C4-2B (cell line): ENCODE measurements around the gene CHTF18.
"Not testable (repeated sequence)": the region's sequence is repeated elsewhere in the genome, so short reads cannot be mapped to it uniquely, and the experiment has no call there.

ENCODE experiments used
- H3K27ac ChIP-seq: fragments of 450-650 bp; 2 replicates; pipeline ENCODE4 v1.5.1; 2017
- ZFX ChIP-seq: fragments of 450-650 bp; IDR thresholded peaks from 2 replicates; pipeline ENCODE4 v1.6.1; 2017
- TF ChIP-seq, protein P1 (sequence below): fragments of 450-650 bp; conservative IDR thresholded peaks from 2 replicates; pipeline ENCODE4 v1.5.1; 2017; ENCODE audit warnings: mild to moderate bottlenecking

The CHTF18 gene

GRCh38 chr16:745739-746138, 42.7 kb upstream of the CHTF18 start:
- no peak overlapping the region for H3K27ac ChIP-seq

DNA sequence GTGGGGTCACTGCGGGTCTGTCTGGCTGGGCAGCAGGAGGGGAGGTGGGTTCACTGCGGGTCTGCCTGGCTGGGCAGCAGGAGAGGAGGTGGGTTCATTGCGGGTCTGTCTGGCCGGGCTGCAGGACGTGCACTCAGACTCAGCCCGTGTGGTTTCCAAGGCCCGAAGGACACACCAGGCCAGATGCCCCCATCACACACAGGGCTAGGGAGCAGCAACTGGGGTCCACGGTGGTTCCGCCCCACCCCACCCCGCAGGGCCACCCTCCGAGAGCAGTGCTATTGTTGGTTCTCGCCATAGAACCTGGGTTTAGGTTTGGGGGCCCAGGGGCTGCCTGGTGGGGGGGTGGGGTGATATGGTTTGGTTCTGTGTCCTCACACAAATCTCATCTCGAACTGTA, 41.8 kb upstream of the CHTF18 start:
- no peak overlapping the region for H3K27ac ChIP-seq
- TF ChIP-seq, protein P1, sequence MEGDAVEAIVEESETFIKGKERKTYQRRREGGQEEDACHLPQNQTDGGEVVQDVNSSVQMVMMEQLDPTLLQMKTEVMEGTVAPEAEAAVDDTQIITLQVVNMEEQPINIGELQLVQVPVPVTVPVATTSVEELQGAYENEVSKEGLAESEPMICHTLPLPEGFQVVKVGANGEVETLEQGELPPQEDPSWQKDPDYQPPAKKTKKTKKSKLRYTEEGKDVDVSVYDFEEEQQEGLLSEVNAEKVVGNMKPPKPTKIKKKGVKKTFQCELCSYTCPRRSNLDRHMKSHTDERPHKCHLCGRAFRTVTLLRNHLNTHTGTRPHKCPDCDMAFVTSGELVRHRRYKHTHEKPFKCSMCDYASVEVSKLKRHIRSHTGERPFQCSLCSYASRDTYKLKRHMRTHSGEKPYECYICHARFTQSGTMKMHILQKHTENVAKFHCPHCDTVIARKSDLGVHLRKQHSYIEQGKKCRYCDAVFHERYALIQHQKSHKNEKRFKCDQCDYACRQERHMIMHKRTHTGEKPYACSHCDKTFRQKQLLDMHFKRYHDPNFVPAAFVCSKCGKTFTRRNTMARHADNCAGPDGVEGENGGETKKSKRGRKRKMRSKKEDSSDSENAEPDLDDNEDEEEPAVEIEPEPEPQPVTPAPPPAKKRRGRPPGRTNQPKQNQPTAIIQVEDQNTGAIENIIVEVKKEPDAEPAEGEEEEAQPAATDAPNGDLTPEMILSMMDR: no peak
- no peak for TF ChIP-seq ZFX

More at GRCh38 chr16:745739-746138, 42.7 kb upstream of the CHTF18 start:
- TF ChIP-seq, protein P1: no peak
- no peak for TF ChIP-seq ZFX

DNA sequence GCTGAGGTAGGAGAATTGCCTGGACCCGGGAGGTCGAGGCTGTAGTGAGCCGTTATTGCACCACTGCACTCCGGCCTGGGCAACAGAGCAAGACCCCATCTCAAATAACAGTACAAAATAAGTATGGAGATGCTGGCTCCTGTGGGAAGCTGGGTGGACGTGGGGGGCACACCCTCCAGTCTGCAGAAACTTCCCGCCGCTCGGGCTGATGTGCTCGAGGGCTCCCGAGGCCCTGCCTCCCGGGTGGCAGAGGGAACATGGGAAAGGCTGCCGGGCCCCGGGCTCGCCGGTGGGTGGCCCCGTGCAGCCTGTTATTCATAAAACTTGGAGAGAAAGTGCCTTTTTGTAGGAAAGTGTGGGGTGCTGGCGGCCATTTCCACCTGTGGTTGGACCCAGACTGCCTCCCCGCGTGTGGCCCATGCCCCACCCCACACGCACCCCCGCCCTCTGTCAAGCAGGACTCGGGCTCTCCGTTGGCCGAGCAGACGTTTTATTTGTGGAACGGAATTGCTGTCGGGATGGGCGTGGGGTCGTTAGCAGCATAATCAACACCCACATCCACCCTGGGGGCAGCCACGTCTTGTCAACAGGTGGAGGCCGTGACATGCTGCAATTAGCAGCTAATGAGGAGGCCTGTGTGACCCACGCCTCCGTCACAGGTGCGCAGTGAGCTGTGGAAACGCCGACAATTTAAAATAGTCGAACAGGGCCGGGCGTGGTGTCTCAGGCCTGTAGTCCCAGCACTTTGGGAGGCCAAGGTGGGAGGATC, 40.3 kb upstream of the CHTF18 start:
- TF ChIP-seq, protein P1: no peak
- TF ChIP-seq ZFX: no peak
- no peak overlapping the region for H3K27ac ChIP-seq

- no peak for TF ChIP-seq ZFX
- TF ChIP-seq, protein P1: no peak
- H3K27ac ChIP-seq: no peak overlapping the region
Measured at GRCh38 chr16:749010-749409, 39.4 kb upstream of the CHTF18 start.

DNA sequence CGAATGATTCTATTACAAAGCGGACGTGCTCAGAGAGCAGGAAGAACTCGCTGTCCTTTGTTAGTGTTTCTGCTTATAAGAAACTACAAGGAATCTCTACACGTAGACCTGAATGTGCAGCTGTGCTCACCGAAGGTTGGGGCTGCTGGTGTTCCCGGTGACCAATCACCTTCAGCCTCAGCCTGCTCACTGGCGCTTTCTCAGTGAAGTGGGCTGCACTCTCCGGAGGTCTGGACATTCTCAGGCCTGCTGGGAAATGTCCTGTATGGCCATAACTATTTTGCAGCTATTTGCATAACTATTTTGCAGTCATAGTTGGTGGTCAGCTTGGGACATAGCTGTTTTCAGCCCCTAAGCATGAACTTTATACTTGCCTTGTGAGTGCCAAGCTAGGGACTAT, 37.9 kb upstream of the CHTF18 start:
- TF ChIP-seq, protein P1: no peak
- TF ChIP-seq ZFX: no peak
- peak overlapping the region; percentile 52 for H3K27ac ChIP-seq

GRCh38 chr16:751152-752006, 37.0 kb upstream of the CHTF18 start:
- no peak for TF ChIP-seq ZFX
- TF ChIP-seq, protein P1: no peak
- peak overlapping the region; percentile 52 for H3K27ac ChIP-seq

- peak overlapping the region; percentile 52 for H3K27ac ChIP-seq
- TF ChIP-seq, protein P1: no peak
- TF ChIP-seq ZFX: no peak
Measured at GRCh38 chr16:752007-752312, 36.5 kb upstream of the CHTF18 start.

DNA sequence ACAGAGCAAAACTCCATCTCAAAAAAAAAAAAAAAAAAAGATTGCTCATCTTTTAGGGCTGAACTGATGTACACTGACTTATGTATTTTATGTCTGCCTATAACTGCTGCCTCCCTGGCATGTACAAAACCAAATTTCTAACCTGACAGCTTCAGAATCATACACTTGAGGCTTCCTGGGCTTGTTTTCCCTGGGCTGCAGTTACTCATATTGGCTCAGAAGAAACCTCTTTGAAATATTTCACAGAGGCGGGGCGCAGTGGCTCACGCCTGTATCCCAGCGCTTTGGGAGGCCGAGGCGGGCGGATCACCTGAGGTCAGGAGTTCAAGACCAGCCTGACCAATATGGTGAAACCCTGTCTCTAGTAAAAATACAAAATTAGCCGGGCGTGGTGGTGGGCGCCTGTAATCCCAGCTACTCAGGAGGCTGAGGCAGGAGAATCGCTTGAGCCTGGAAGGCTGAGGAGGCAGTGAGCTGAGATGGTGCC, 34.3 kb upstream of the CHTF18 start:
- not testable (repeated sequence) for H3K27ac ChIP-seq
